Retina (tissue), 1 donor: ENCODE data around the gene CASP9.
"Not testable (repeated sequence)": the region's sequence is repeated elsewhere in the genome, so short reads cannot be mapped to it uniquely, and the experiment has no call there.

Source experiments
- DNase-seq: peaks from one replicate; pipeline ENCODE4 v3.0.0-alpha.2; 2016

CASP9 gene

GRCh38 chr1:15493869-15494390 lies 30.1 kb downstream of the CASP9 start:
- DNase-seq = no peak

GRCh38 chr1:15492596-15492995 lies 31.4 kb downstream of the CASP9 start:
- no peak for DNase-seq

- DNase-seq = not testable (repeated sequence)
These were observed 33.0 kb downstream of the CASP9 start for GRCh38 chr1:15491010-15491409.

GRCh38 chr1:15489052-15489736 lies 34.8 kb downstream of the CASP9 start:
- peak; percentile 51 for DNase-seq

GRCh38 chr1:15488371-15488770 lies 35.6 kb downstream of the CASP9 start:
- no peak for DNase-seq

- not testable (repeated sequence) for DNase-seq
These were observed 37.0 kb downstream of the CASP9 start for GRCh38 chr1:15486844-15487610.

GRCh38 chr1:15485636-15486035 lies 38.4 kb downstream of the CASP9 start:
- DNase-seq = no peak

GRCh38 chr1:15484443-15484842 lies 39.6 kb downstream of the CASP9 start:
- not testable (repeated sequence) for DNase-seq

- DNase-seq = no peak
These were observed 40.0 kb downstream of the CASP9 start for GRCh38 chr1:15483971-15484370.

- DNase-seq = not testable (repeated sequence)
These were observed 41.0 kb downstream of the CASP9 start for GRCh38 chr1:15482983-15483543.

GRCh38 chr1:15482455-15482854 lies 41.6 kb downstream of the CASP9 start:
- DNase-seq = not testable (repeated sequence)

- no peak for DNase-seq
These were observed 44.2 kb downstream of the CASP9 start for GRCh38 chr1:15479654-15480347.

- no peak for DNase-seq
These were observed 46.3 kb downstream of the CASP9 start for GRCh38 chr1:15477646-15478212.

GRCh38 chr1:15476927-15477326 lies 47.1 kb downstream of the CASP9 start:
- no peak for DNase-seq

- no peak for DNase-seq
These were observed 48.2 kb downstream of the CASP9 start, which contains the start of gene CELA2B for GRCh38 chr1:15475752-15476314. CELA2B (plus strand) TSS chr1:15476104; CDS start chr1:15476126, 22 bp downstream.

- DNase-seq = no peak
These were observed 51.4 kb downstream of the CASP9 start for GRCh38 chr1:15472587-15472986.

- DNase-seq = not testable (repeated sequence)
These were observed 52.3 kb downstream of the CASP9 start for GRCh38 chr1:15471723-15472122.

GRCh38 chr1:15471067-15471466 lies 52.9 kb downstream of the CASP9 start:
- DNase-seq = not testable (repeated sequence)

- DNase-seq = peak; percentile 46
These were observed 54.1 kb downstream of the CASP9 start for GRCh38 chr1:15469821-15470448.

- DNase-seq = no peak
These were observed 54.7 kb downstream of the CASP9 start for GRCh38 chr1:15469361-15469760.

GRCh38 chr1:15468145-15468544 lies 55.9 kb downstream of the CASP9 start:
- no peak for DNase-seq
